MM.1S (cell line): Measurements from ENCODE around the gene GINS2.

Source experiments
- EZH2 ChIP-seq: fragments of 300-600 bp; sonication (generic); optimal IDR thresholded peaks from 2 replicates; pipeline ENCODE3; 2017; ENCODE audit warnings: low read depth, mild to moderate bottlenecking, antibody characterized with exemption, low read length, mixed read lengths
- TF ChIP-seq, protein P1 (sequence below): fragments of 300-600 bp; sonication (generic); IDR thresholded peaks from 2 replicates; pipeline ENCODE4 v1.5.1; 2016; ENCODE audit warnings: antibody characterized with exemption, low read length, mixed read lengths

DNA sequence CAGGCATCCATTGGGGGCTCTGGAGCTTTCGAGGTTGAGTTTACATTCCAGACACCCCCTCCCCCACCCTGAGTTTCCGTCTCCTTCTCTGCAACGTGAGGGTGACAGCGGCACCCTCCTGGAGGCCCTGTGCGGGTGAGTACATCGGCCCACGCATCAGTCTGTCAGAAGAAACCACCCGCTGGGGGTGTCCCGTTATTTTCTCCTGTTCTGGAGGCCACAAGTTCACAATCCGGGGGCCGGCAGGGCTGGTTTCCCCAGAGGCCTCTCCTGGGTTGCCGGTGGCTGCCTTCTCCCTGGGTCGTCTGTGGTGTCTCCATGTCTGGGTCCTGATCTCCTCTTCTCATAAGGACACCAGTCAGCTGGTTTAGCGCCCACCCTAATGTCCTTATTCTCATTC is 39.9 kb downstream of the GINS2 start:
- TF ChIP-seq, protein P1, sequence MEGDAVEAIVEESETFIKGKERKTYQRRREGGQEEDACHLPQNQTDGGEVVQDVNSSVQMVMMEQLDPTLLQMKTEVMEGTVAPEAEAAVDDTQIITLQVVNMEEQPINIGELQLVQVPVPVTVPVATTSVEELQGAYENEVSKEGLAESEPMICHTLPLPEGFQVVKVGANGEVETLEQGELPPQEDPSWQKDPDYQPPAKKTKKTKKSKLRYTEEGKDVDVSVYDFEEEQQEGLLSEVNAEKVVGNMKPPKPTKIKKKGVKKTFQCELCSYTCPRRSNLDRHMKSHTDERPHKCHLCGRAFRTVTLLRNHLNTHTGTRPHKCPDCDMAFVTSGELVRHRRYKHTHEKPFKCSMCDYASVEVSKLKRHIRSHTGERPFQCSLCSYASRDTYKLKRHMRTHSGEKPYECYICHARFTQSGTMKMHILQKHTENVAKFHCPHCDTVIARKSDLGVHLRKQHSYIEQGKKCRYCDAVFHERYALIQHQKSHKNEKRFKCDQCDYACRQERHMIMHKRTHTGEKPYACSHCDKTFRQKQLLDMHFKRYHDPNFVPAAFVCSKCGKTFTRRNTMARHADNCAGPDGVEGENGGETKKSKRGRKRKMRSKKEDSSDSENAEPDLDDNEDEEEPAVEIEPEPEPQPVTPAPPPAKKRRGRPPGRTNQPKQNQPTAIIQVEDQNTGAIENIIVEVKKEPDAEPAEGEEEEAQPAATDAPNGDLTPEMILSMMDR: no peak
- TF ChIP-seq EZH2: no peak
